Measurements from ENCODE around the gene TMEM101.
"Not testable (repeated sequence)": the region's sequence is repeated elsewhere in the genome, so short reads cannot be mapped to it uniquely, and the experiment has no call there.

The TMEM101 gene

GRCh38 chr17:44024271-44024663, 9.5 kb upstream of the TMEM101 start:
- DNase-seq (ENCODE audit: low read depth), result no peak

DNA sequence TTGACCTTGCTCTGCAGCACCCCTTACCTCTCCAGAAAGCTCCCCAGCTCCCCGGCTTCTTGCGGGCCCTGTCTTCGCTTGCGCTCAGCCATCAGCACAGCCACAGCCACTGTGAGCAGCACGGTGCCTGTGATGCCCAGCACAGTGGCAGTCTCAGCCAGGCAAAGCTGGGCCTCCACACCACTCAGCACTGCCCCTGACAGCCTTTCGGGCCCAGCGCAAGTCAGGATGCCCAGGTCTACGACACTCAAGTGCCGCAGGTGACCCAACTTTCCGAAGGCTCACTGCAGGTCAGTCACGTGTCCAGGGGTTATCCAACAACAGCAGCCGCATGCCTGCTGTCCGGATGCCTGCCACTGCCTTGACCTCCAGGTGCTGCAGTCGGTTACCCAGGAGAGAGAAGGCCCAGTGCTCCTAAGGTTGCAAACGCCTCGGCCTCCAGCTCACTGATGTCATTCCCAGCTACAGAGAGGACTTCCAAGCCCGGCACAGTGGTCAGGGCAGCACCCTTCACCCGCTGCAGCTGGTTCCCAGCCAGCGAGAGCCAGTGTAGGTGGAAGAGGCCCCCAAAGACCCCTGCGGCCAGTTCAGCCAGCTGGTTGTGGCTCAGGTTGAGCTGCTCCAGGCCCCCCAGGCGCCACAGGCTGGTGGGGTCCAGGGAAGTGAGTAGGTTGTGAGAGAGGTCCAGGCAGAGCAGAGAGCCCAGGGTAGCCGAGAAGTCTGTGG, 8.9 kb upstream of the TMEM101 start:
- DNase-seq (ENCODE audit: low read depth), result no peak

DNA sequence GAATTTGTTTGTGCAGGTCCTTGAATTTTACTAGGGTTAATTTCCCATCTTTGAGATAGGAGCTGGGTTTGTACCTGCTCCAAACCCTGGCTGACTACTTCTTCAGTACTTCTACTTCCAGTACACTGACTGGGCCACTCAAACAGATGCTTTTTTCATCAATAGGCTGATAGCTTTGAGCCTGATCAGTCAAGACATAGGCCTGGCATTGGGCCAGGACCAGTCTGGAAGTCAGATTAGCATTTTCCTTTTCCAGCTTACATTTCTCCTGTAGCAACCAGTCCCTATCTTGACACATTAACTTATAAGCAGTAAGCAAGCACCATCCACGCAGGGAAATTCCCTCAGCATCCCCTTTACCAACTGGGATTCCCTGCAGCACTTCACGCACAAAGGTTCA, 7.5 kb upstream of the TMEM101 start:
- no peak for DNase-seq (ENCODE audit: low read depth)

DNA sequence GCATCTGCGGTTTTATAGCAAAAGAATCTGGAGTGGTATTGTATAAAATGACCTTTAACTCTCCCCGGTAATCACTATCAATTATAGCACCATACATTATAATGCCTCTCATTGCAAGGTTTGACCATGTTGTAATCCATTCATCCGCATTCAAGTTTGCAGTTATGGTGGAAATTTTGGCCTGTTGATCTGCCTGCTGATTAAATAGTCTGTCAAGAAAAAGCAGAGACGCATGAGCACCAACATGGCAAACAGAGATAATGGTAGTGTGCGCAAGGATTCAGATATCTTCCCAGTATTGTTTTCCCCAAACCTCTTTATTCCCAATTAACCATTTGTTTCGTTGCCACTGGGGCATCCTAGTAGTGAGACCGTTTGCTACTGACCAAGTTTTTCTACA, 6.5 kb upstream of the TMEM101 start:
- DNase-seq (ENCODE audit: low read depth), result not testable (repeated sequence)

- DNase-seq (ENCODE audit: low read depth), result no peak
Measured at GRCh38 chr17:44014133-44014436, 678 bp downstream of the TMEM101 start.

DNA sequence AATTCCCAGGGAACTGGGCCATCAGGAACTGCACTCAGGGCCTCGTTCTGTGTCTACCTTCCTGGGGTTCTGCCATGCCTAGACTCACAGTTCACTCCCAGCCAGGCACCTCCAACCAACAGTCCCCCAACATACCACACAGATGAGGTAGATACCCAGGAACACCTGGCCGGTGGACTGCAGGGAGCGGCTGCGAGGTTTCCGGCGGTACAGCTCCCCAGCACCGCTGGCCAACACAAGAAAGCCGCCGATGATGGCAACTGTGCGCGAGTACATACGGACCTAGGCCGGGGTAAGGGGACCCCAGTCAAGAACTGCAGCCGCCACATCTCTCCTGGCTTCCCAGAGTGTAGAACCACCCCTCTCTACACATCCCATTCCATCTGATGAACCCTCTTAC, 1.9 kb downstream of the TMEM101 start:
- DNase-seq (ENCODE audit: low read depth), result no peak

DNA sequence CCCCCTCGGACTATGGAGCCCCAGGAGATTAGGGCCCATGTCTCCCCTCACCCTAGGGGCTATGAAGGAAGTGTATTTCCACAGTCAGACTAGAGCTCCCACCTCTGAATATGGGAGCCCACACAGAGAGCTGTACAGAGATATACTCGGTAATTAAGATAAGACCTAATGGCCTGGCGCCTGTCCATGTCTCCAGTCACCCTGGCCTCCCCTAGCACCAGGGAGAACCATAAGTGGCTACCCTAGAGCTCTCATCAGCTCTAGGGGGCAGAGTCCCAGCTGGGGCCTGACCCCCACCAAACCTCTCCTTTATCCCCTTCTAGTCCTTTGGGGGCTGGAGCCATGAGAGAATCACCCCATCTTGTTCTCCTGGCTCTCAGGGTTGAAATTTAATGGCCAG, 2.4 kb downstream of the TMEM101 start:
- no peak for DNase-seq (ENCODE audit: low read depth)

DNA sequence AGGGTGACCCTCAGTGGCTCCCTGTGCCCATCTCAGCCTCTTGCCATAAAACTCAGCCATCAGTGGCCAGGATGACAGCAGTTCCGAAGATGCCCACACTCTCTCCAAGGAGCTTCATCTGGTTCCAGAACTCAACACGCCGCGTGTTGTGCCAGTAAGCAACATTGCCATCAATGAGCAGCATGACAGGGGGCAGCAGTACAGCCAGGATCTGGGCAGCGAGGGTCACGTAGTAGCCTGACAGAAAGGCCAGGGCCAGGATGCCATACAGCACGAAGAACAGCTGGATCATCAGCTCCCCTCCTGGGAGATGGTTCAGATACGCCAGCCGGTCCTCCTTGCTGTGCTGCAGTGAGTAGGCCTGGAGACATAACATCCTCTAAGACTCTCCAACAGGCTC, 2.9 kb downstream of the TMEM101 start:
- DNase-seq (ENCODE audit: low read depth), result no peak

- no peak for DNase-seq (ENCODE audit: low read depth)
Measured at GRCh38 chr17:44010966-44011647, 3.7 kb downstream of the TMEM101 start.

DNA sequence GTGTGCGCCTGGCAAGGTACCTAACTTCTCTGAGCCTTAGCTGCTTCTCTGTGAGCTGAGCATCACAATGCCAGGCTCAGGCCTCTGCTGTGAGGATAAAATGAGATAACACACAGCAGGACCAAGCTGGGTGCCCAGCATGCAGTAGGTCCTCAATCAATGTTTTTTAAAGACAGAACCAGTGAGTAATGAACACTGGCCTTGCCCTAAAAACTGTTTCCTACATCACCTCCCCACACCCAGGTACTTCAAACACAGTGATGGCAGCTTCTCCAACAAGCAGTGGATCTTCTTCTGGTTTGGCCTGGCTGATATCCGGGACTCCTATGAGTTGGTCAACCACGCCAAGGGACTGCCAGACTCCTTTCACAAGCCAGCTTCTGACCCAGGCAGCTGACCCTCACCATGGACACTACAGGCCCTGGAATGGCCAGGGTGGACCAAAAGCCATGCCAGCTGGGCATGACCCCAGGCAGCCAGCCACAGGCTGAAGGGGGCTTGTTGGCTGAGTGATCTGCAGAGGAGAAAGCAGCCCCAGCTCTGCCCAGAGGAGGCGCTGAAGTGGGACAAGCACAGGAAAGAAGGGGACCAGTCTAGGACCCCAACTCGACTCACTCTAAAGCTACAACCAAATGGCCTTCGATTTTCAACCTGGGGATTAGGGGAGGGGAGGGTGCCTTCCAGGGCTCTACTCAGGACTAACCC, 6.4 kb downstream of the TMEM101 start:
- no peak for DNase-seq (ENCODE audit: low read depth)

DNA sequence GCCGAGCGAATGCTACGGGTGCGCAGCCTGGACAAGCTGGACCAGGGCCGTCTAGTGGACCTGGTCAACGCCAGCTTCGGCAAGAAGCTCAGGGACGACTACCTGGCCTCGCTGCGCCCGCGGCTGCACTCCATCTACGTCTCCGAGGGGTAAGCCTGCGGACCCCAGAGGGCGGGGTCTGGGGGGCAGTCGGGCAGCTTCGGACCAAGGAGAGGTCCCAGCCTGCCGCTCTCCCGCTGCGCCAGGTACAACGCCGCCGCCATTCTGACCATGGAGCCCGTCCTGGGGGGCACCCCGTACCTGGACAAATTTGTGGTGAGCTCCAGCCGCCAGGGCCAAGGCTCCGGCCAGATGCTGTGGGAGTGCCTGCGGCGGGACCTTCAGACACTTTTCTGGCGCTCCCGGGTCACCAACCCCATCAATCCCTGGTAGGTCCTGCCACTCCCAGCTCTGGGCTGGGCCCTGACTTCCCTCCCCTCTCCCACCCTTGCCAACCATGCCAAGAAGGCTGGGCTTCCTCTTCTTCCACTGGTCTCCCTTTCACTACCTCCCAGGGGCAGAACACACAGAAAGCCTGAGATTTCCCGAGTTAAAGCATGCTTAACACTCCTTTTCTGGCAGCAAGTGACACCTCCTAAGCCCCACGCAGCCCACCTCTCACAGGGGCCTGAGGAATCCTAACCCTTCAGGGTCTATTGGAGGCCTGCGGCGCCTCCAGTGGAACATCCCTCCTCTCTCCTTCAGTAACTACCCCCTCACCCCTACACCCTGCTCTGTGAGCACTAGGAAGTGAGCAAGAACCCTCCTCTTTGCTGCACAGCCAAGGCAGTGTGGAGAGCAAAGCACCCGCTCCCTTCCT, 7.2 kb downstream of the TMEM101 start:
- no peak for DNase-seq (ENCODE audit: low read depth)

DNA sequence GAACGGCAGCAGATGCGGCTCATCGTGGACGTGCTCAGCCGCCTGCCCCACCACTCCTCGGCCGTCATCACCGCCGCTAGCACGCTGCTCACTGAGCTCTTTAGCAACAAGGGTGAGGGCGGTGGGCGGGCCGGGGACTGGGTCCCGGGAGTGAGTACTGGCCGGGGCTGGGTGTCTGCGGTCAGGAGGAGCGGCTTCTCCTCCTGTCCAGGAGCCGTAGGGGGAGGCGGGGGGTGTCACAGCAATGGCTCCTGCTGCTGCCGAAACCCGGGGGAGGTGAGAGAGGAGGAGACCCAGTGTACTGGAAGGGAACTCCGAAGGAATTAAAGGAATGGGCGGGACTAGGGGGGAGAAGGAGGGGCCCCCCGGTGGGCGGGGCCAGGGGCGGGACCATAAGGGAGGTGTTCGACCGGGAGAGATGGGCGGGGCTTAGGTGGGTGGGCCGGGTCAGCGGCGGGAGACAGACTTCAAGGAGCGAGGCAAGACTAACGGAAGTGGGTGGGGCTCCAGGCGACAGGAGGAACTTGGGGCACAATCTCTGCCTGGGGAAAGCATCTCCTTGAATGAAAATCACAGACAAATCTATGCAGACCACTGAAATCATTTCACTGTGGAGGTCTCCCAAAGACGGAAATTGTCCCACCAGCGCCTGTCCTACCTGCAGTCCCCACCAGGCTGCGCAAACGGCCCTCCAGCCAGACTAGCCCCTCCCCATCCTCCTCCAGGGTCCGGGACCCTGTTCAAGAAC, 8.0 kb downstream of the TMEM101 start:
- DNase-seq (ENCODE audit: low read depth), result peak; percentile 63

- DNase-seq (ENCODE audit: low read depth), result no peak
Measured at GRCh38 chr17:44006272-44006597, 8.5 kb downstream of the TMEM101 start.

- DNase-seq (ENCODE audit: low read depth), result no peak
Measured at GRCh38 chr17:44005527-44006271, 9.1 kb downstream of the TMEM101 start.

DNA sequence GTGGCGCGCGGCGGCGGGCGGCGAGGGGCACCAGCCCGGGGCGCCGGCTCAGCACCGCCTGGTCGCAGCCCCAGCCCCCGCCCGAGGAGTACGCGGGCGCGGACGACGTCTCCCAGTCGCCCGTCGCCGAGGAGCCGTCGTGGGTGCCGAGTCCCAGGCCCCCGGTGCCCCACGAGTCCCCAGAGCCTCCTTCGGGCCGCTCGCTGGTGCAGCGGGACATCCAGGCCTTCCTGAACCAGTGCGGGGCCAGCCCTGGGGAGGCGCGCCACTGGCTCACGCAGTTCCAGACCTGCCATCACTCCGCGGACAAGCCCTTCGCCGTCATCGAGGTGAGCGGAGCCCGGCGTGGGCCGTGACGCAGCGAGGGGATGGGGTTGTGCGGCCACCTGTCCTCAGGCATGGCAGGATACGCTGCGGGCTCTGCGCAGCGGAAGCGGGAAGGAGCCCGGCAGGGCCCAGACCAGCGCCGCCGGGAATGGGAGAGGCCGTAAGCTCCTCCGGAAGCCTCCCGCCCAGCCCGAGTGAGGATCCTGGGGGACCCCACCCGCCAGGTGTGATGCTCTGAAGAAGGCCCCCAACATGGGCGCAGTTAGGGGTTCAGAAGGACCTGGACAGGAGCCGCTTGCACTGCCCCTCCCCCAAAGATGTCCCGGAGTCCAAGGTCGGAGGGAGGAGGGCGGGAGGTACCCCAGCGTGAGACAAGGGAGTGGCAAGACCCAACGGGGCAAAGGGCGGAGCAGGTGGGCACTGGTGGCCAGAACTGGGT, 9.8 kb downstream of the TMEM101 start:
- no peak for DNase-seq (ENCODE audit: low read depth)

GRCh38 chr17:44004077-44004760, 10.5 kb downstream of the TMEM101 start, which contains the start of gene NAGS:
Gene NAGS, plus strand, starts transcription at chr17:44004622. Its CDS starts 42 bp downstream, at chr17:44004664.
- no peak for DNase-seq (ENCODE audit: low read depth)

- DNase-seq (ENCODE audit: low read depth), result peak; percentile 56
Measured at GRCh38 chr17:44002141-44002848, 12.5 kb downstream of the TMEM101 start.

DNA sequence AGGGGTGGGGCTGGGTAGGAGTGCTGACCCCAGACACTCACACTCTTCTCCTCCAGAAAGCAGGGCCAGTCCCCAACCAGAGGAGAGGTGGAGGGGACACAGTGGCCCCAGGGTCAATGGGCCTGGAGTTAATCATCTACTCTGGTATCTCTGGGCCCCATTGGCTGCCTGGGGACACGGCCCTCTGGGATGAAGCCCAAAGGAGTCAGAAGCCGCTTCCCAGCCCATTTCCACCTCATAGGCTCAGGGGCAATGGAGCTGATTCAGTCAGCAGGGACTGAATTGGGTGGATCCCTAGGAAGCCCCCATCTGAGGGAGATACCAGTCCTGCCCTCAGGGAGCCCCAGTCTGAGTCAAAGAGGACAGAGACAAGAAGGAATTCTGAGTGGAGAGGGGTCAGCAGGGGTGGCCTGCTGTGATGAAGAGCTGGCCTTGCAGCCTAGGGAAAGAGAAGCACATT, 13.3 kb downstream of the TMEM101 start:
- DNase-seq (ENCODE audit: low read depth), result no peak

Measured in GM04503 (cell line).